Stomach (tissue), 9 donors: ENCODE data around the gene EMP3. TPM values are rescaled to one million over a fixed set of nuclear protein-coding genes. Genes with fewer than 3 reads are reported as not detected.
"Not testable (repeated sequence)": the region's sequence is repeated elsewhere in the genome, so short reads cannot be mapped to it uniquely, and the experiment has no call there.

Experiments
- DNase-seq, 2 donors: peaks; one replicate each; pipeline versions ENCODE4 v3.0.0 to v3.0.0-alpha.2; 2013 to 2019
- H3K27ac ChIP-seq, 5 donors: fragments of 200-600 bp in 4 of 5; sonication (generic) in 4 of 5; one replicate each; pipeline ENCODE4 v1.5.1; 2013 to 2019; ENCODE audit warnings: mild to moderate bottlenecking in 1 of 5, moderate library complexity in 1 of 5
- H3K27me3 ChIP-seq, 3 donors: fragments of 200-600 bp; sonication (generic); one replicate each; pipeline ENCODE4 v1.5.1; 2017 to 2019; ENCODE audit warnings: mixed run types in 1 of 3
- H3K36me3 ChIP-seq, 4 donors: fragments of 200-600 bp; sonication (generic); 1 replicate in 3 of 4; 2 replicates in 1 of 4; pipeline ENCODE4 v1.5.1; 2016 to 2019
- H3K4me1 ChIP-seq, 4 donors: fragments of 200-600 bp; sonication (generic); one replicate each; pipeline ENCODE4 v1.5.1; 2016 to 2019
- H3K4me3 ChIP-seq, 4 donors: fragments of 200-600 bp; sonication (generic) in 3 of 4; one replicate each; pipeline ENCODE4 v1.5.1; 2016 to 2019; ENCODE audit warnings: mild to moderate bottlenecking in 1 of 4
- H3K9me3 ChIP-seq, 4 donors: fragments of 200-600 bp; sonication (generic); one replicate each; pipeline ENCODE4 v1.5.1; 2016 to 2019
- CTCF ChIP-seq, 7 experiments: fragments of 450-650 bp in 4 of 7; fragments of 200-600 bp in 3 of 7; sonication (generic) in 3 of 7; IDR thresholded peaks; one replicate each; pipeline ENCODE4 v1.5.1; 2016 to 2019; ENCODE audit warnings: antibody characterized with exemption in 7 of 7, control low read depth in 2 of 7, mild to moderate bottlenecking in 1 of 7
- EP300 ChIP-seq: sonication (generic); formaldehyde crosslinking; IDR thresholded peaks from one replicate; pipeline ENCODE4 v1.6.1; 2017; ENCODE audit warnings: antibody characterized with exemption
- POLR2A ChIP-seq, 4 donors: fragments of 450-650 bp; IDR thresholded peaks; one replicate each; pipeline ENCODE4 v1.6.1; 2016; ENCODE audit warnings: antibody characterized with exemption in 4 of 4, control low read depth in 2 of 4, mild to moderate bottlenecking in 1 of 4, moderate library complexity in 1 of 4
- POLR2AphosphoS5 ChIP-seq, 3 donors: sonication (generic); formaldehyde crosslinking; IDR thresholded peaks; one replicate each; pipeline ENCODE4 v1.6.1; 2016; ENCODE audit warnings: antibody characterized with exemption in 3 of 3
- WGBS, 5 donors: extraction: QIAGEN DNeasy Blood & Tissue Kit in 3 of 5; methylation state at CpG; one replicate each; pipeline versions ENCODE4 v1.1.5 to v1.1.7; 2013 to 2018; 5-methylcytosine and 5-hydroxymethylcytosine counted together
- intact Hi-C: fragments of 100-400 bp; cut with DNase I; formaldehyde crosslinking; loops from one replicate; pipeline ENCODE4 v1.15.1; 2023; ENCODE audit warnings: low total_unique reads
- polyA plus RNA-seq, 3 donors: library from polyadenylated mRNA; stranded (reverse); fragments of 200-250 nt; gene quantifications; one replicate each; pipeline ENCODE4 v1.2.3, GENCODE V29; 2013
- total RNA-seq, 5 donors: library from RNA; depleted of rRNA; stranded (reverse); fragments of >200 nt; gene quantifications; one replicate each; pipeline versions ENCODE4 v1.1.0 to v1.2.3, GENCODE V29; 2014 to 2016
- donor health status: healthy with polysubstance abuse.
- donor health status: Bipolar disorder and iron deficiency.
- donor health status: healthy.

Gene EMP3
- total and polyA plus RNA-seq, 8 donors, result 6.4 to 61.4 (median 44.4) TPM

- Histone ChIP-seq H3K36me3 (peaks cover 0 to 24% (median 0%) of the 10 kb centered on the region in 4 donors), H3K27ac (no peak overlapping the region), H3K4me1 (peaks cover 7 to 16% (median 13%) of the 10 kb centered on the region in 4 donors), H3K9me3 (peaks cover 0 to 27% (median 22%) of the 10 kb centered on the region in 4 donors), H3K4me3 (no peak overlapping the region), H3K27me3 (peaks cover 0 to 12% (median 10%) of the 10 kb centered on the region in 3 donors)
- intact Hi-C loops, result no loop called here
- WGBS, 5 donors, result 73 to 92% (median 80%) methylated on average over 3 of the region's 3 CpGs
- TF ChIP-seq CTCF (IDR thresholded peaks at IDR 0.05) (no peak), EP300 (no peak), POLR2AphosphoS5 (IDR thresholded peaks at IDR 0.05) (no peak), POLR2A (IDR thresholded peaks at IDR 0.05) (no peak)
- DNase-seq, result no peak
Measured at GRCh38 chr19:48287748-48288147, 37.6 kb upstream of the EMP3 start.

GRCh38 chr19:48290401-48290770 lies 35.0 kb upstream of the EMP3 start:
- Histone ChIP-seq H3K36me3 (peaks cover 0 to 15% (median 0%) of the 10 kb centered on the region in 4 donors), H3K4me1 (peaks cover 7 to 16% (median 13%) of the 10 kb centered on the region in 4 donors), H3K9me3 (peaks cover 0 to 14% (median 12%) of the 10 kb centered on the region in 4 donors), H3K27me3 (peaks cover 0 to 30% (median 10%) of the 10 kb centered on the region in 3 donors), H3K27ac (peak overlapping the region in 1 of 5 donors; percentile 61), H3K4me3 (peak overlapping the region; percentile 38 to 51 (median 44))
- peak in 1 of 2 donors; percentile 65 for DNase-seq
- intact Hi-C loops, result no loop called here
- WGBS, 5 donors, result 4 to 17% (median 10%) methylated on average over 8 to 10 of the region's 10 CpGs
- TF ChIP-seq CTCF (IDR thresholded peaks at IDR 0.05) (no peak), EP300 (no peak), POLR2AphosphoS5 (IDR thresholded peaks at IDR 0.05) (no peak), POLR2A (IDR thresholded peaks at IDR 0.05) (no peak)

DNA sequence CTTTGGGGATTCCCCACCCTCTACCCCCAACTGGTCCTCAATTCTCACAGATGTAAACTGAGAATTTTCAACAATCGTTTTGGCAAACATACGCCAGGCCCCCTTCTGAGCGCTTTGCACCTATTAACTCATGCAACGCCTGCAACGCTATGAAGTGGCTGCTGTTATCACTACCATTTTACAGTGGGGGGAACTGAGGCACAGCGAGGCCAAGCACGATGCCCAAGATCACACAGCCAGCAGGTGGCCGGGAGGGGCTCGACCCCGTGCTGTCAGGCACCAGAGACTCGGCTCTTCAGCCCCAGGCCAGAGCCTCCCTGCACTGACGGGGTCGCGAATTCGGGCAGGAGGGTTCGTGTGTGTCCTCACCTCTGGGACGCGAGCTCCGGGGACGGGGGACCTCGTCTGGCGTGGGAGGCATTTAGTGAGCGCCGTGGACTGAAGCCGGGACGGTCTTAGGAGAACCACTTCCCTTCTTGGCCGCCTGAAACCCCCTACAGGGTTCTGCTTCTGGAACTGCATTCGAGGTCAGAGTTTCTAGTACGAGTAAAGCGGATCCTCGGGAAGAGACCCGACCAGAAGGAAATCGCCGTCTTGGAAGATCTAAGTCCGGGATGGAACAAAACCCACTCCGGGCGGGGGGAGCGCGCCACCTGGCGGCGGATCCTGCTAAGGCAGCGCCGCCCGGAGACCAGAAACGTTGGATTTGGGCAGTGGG lies 34.4 kb upstream of the EMP3 start:
- Histone ChIP-seq H3K27me3 (peaks cover 0 to 33% (median 10%) of the 10 kb centered on the region in 3 donors), H3K4me1 (peaks cover 7 to 16% (median 13%) of the 10 kb centered on the region in 4 donors), H3K9me3 (peaks cover 0 to 12% (median 11%) of the 10 kb centered on the region in 4 donors), H3K27ac (peak overlapping the region in 3 of 5 donors; percentile 29 to 61 (median 44)), H3K36me3 (peaks cover 0 to 11% (median 0%) of the 10 kb centered on the region in 4 donors), H3K4me3 (peak overlapping the region; percentile 38 to 51 (median 44))
- peak; percentile 81 to 92 for DNase-seq
- TF ChIP-seq POLR2AphosphoS5 (IDR thresholded peaks at IDR 0.05) (peak in 1 of 3 donors; percentile 55), CTCF (IDR thresholded peaks at IDR 0.05) (peak in 6 of 7 experiments; percentile 46 to 98 (median 96)), EP300 (no peak)
- WGBS, 5 donors, result 1 to 3% (median 2%) methylated on average over 41 to 45 of the region's 45 CpGs
- intact Hi-C loops, result no loop called here

DNA sequence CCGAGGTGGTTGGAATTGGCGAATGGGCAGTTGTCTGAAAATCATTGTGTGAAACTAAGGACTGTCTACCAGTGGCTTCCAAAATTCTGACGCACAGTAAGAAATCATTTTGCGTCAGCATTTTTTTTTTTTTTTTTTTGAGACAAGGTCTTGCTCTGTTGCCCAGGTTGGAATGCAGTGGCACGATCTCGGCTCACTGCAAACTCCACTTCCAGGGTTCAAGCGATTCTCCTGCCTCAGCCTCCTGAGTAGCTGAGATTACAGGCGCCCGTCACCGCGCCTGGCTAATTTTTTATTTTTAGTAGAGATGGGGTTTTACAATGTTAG lies 33.9 kb upstream of the EMP3 start:
- intact Hi-C loops, DNase-seq, H3K27ac ChIP-seq, H3K9me3 ChIP-seq, H3K36me3 ChIP-seq: not testable (repeated sequence)
- Histone ChIP-seq H3K4me3 (peak overlapping the region in 2 of 4 donors; percentile 49 to 51), H3K4me1 (peaks cover 7 to 16% (median 13%) of the 10 kb centered on the region in 4 donors), H3K27me3 (peaks cover 0 to 33% (median 10%) of the 10 kb centered on the region in 3 donors)
- 31 to 36% (median 33%) methylated on average over 11 of the region's 11 CpGs for WGBS, 5 donors

DNA sequence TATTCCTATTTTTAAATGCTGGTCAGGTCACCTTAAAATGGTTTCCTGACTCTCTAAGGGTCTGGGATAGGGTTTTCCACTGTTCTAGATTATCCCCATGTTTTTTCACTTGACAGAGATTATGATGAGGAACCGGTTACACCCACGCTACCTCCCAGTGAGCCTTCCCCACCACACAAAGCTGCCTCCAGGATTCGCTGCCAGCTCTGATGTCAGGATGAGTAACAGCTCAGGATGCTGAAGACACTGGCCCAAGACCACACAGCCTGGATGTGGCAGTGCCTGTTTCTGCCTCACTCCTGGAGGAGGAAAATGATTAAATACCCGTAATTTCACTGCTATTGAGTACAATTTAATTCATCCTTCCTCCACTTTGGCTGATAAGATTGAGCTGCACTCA lies 32.6 kb upstream of the EMP3 start:
- no peak for TF ChIP-seq EP300
- TF ChIP-seq POLR2A (IDR thresholded peaks at IDR 0.05), result no peak
- no peak for TF ChIP-seq POLR2AphosphoS5 (IDR thresholded peaks at IDR 0.05)
- TF ChIP-seq CTCF (IDR thresholded peaks at IDR 0.05), result no peak
- 75 to 92% (median 81%) methylated on average over 4 of the region's 4 CpGs for WGBS, 5 donors
- no peak for DNase-seq
- Histone ChIP-seq H3K4me3 (no peak overlapping the region), H3K4me1 (peaks cover 7 to 16% (median 13%) of the 10 kb centered on the region in 4 donors), H3K9me3 (no peaks in the 10 kb centered on the region), H3K27me3 (peaks cover 0 to 42% (median 10%) of the 10 kb centered on the region in 3 donors), H3K27ac (no peak overlapping the region), H3K36me3 (no peaks in the 10 kb centered on the region)
- intact Hi-C loops, result no loop called here
